Loucy (cell line): ENCODE measurements around the gene FLRT3.

ENCODE experiments used
- H2AFZ ChIP-seq: fragments of 200-600 bp; sonication (generic); 2 replicates; pipeline ENCODE4 v1.6.0; 2016; ENCODE audit warnings: antibody characterized with exemption, mild to moderate bottlenecking, low read length, moderate library complexity
- H3F3A ChIP-seq: fragments of 200-600 bp; 2 replicates; pipeline ENCODE4 v1.6.0; 2016; ENCODE audit warnings: antibody characterized with exemption, low read depth, mild to moderate bottlenecking
- H3K27me3 ChIP-seq: fragments of 200-600 bp; sonication (generic); 2 replicates; pipeline ENCODE4 v1.6.1; 2014; ENCODE audit warnings: low read length, mild to moderate bottlenecking; ENCODE audit not compliant: insufficient read depth, poor library complexity, severe bottlenecking
- H3K36me3 ChIP-seq: fragments of 200-600 bp; sonication (generic); 2 replicates; pipeline ENCODE4 v1.6.1; 2016; ENCODE audit warnings: low read length; ENCODE audit not compliant: insufficient read depth
- H3K4me1 ChIP-seq: fragments of 200-600 bp; sonication (generic); 2 replicates; pipeline ENCODE4 v1.5.1; 2014; ENCODE audit warnings: low read length, mild to moderate bottlenecking; ENCODE audit not compliant: insufficient read depth, poor library complexity, severe bottlenecking
- H3K4me2 ChIP-seq: fragments of 200-600 bp; sonication (generic); 2 replicates; pipeline ENCODE4 v1.6.0; 2014; ENCODE audit warnings: antibody characterized with exemption, low read length, low read depth, mild to moderate bottlenecking; ENCODE audit not compliant: poor library complexity, severe bottlenecking
- H3K4me3 ChIP-seq: fragments of 200-600 bp; sonication (generic); 2 replicates; pipeline ENCODE4 v1.5.1; 2014; ENCODE audit warnings: low read length, mild to moderate bottlenecking, mixed read lengths; ENCODE audit not compliant: poor library complexity, severe bottlenecking
- H3K79me2 ChIP-seq: fragments of 200-600 bp; sonication (generic); 2 replicates; pipeline ENCODE4 v1.6.1; 2014; ENCODE audit warnings: low read length; ENCODE audit not compliant: insufficient read depth
- H3K9ac ChIP-seq: fragments of 200-600 bp; sonication (generic); 2 replicates; pipeline ENCODE4 v1.6.0; 2014; ENCODE audit warnings: mild to moderate bottlenecking, low read depth, low read length, moderate library complexity; ENCODE audit not compliant: poor library complexity, severe bottlenecking
- H3K9me2 ChIP-seq: fragments of 200-600 bp; sonication (generic); replicated peaks from 2 replicates; pipeline ENCODE4 v1.6.1; 2016; ENCODE audit warnings: low read depth, low read length, mixed read lengths
- H3K9me3 ChIP-seq: fragments of 200-600 bp; sonication (generic); 2 replicates; pipeline ENCODE4 v1.6.1; 2014; ENCODE audit warnings: mild to moderate bottlenecking, antibody characterized with exemption, low read length, low read depth; ENCODE audit not compliant: insufficient read depth
- H4K20me1 ChIP-seq: fragments of 200-600 bp; sonication (generic); 2 replicates; pipeline ENCODE4 v1.6.0; 2014; ENCODE audit warnings: antibody characterized with exemption, low read length, mild to moderate bottlenecking; ENCODE audit not compliant: insufficient read depth, poor library complexity, severe bottlenecking
- CTCF ChIP-seq: fragments of 200-600 bp; sonication (generic); conservative IDR thresholded peaks from 2 replicates; pipeline ENCODE4 v1.5.1; 2014; ENCODE audit warnings: mild to moderate bottlenecking, antibody characterized with exemption, low read length
- EZH2phosphoT487 ChIP-seq: fragments of 200-600 bp; IDR thresholded peaks from 2 replicates; pipeline ENCODE4 v1.6.1; 2018; ENCODE audit warnings: antibody characterized with exemption, mild to moderate bottlenecking, moderate library complexity, borderline replicate concordance

FLRT3 gene

GRCh38 chr20:14384416-14385175 lies 47.2 kb upstream of the FLRT3 start:
- Histone ChIP-seq H3K79me2 (no peaks in the 10 kb centered on the region), H2AFZ (no peak overlapping the region)
- TF ChIP-seq CTCF, result no peak
- TF ChIP-seq EZH2phosphoT487, result no peak

GRCh38 chr20:14383335-14383734 lies 45.9 kb upstream of the FLRT3 start:
- Histone ChIP-seq H3K4me3 (no peak overlapping the region), H3K79me2 (no peaks in the 10 kb centered on the region), H3K9me2 (no peaks in the 10 kb centered on the region), H2AFZ (no peak overlapping the region), H3K27me3 (no peaks in the 10 kb centered on the region), H3K36me3 (no peaks in the 10 kb centered on the region), H3K4me2 (no peak overlapping the region), H3F3A (no peaks in the 10 kb centered on the region), H3K4me1 (no peaks in the 10 kb centered on the region), H3K9me3 (no peaks in the 10 kb centered on the region), H3K9ac (no peak overlapping the region), H4K20me1 (no peaks in the 10 kb centered on the region)
- TF ChIP-seq EZH2phosphoT487 (no peak), CTCF (no peak)

More at GRCh38 chr20:14384416-14385175, 47.2 kb upstream of the FLRT3 start:
- no peaks in the 10 kb centered on the region for H3K4me1 ChIP-seq
- H3K9me3 ChIP-seq, result no peaks in the 10 kb centered on the region
- no peak overlapping the region for H3K4me2 ChIP-seq
- no peaks in the 10 kb centered on the region for H3K27me3 ChIP-seq
- H3K9me2 ChIP-seq, result no peaks in the 10 kb centered on the region
- no peaks in the 10 kb centered on the region for H3K36me3 ChIP-seq
- no peak overlapping the region for H3K9ac ChIP-seq
- H3K4me3 ChIP-seq, result no peak overlapping the region
- H4K20me1 ChIP-seq, result no peaks in the 10 kb centered on the region
- H3F3A ChIP-seq, result no peaks in the 10 kb centered on the region

GRCh38 chr20:14378326-14378725 lies 40.9 kb upstream of the FLRT3 start:
- TF ChIP-seq CTCF, result no peak
- no peak for TF ChIP-seq EZH2phosphoT487
- Histone ChIP-seq H3K27me3 (no peaks in the 10 kb centered on the region), H3F3A (no peaks in the 10 kb centered on the region), H3K9me3 (no peaks in the 10 kb centered on the region), H3K9me2 (0 out of 2 replicates have a peak, but pooled peaks cover 4% of the 10 kb centered on the region), H3K4me1 (no peaks in the 10 kb centered on the region), H4K20me1 (no peaks in the 10 kb centered on the region), H3K9ac (no peak overlapping the region), H3K79me2 (no peaks in the 10 kb centered on the region), H3K4me3 (no peak overlapping the region), H2AFZ (no peak overlapping the region), H3K4me2 (no peak overlapping the region), H3K36me3 (no peaks in the 10 kb centered on the region)
